ENCODE measurements around the gene KRTAP5-1. TPM values are rescaled to one million over a fixed set of nuclear protein-coding genes. Genes with fewer than 3 reads are reported as not detected.

KRTAP5-1 gene
- polyA plus RNA-seq, 3 donors: not detected

GRCh38 chr11:1624621-1625020, 39.5 kb upstream of the KRTAP5-1 start:
- no peak overlapping the region for H3K4me2 ChIP-seq (replicated peaks; ENCODE audit: extremely low read depth, low read length, poor library complexity, severe bottlenecking)
- H3K27me3 ChIP-seq (ENCODE audit: control insufficient read depth in 2 of 2, insufficient read depth in 2 of 2, low read length in 2 of 2): peaks cover 0 to 10% of the 10 kb centered on the region in 2 donors
- H3K79me2 ChIP-seq (ENCODE audit: insufficient read depth, low read length): no peaks in the 10 kb centered on the region
- no peaks in the 10 kb centered on the region for H3K4me1 ChIP-seq (ENCODE audit: control insufficient read depth in 1 of 2, insufficient read depth in 2 of 2, low read length in 2 of 2)
- no peak overlapping the region for H3K9ac ChIP-seq (ENCODE audit: insufficient read depth, low read length, poor library complexity, severe bottlenecking)
- no peak overlapping the region for H3K27ac ChIP-seq (ENCODE audit: low read depth in 1 of 2, low read length in 2 of 2)
- H3K36me3 Mint-ChIP-seq: no peaks in the 10 kb centered on the region
- TF ChIP-seq CTCF (IDR thresholded peaks at IDR 0.05): no peak
- no peaks in the 10 kb centered on the region for H3K36me3 ChIP-seq (replicated peaks in 1 of 2; ENCODE audit: control insufficient read depth in 1 of 2, insufficient read depth in 2 of 2, low read length in 2 of 2)
- H3K4me1 Mint-ChIP-seq: peaks cover 3% of the 10 kb centered on the region
- no peak overlapping the region for H3K4me3 ChIP-seq (replicated peaks in 1 of 3; ENCODE audit: low read depth in 2 of 3, low read length in 3 of 3)
- H4K20me1 ChIP-seq (ENCODE audit: insufficient read depth, low read length): no peaks in the 10 kb centered on the region
- WGBS (ENCODE audit: insufficient coverage): 90% methylated on average over 16 of the region's 16 CpGs
- H3K9me3 ChIP-seq (replicated peaks in 1 of 2; ENCODE audit: control insufficient read depth in 1 of 2, insufficient read depth in 1 of 2, low read length in 2 of 2): no peaks in the 10 kb centered on the region
- no peak overlapping the region for H2AFZ ChIP-seq (ENCODE audit: insufficient read depth, low read depth, low read length, poor library complexity, severe bottlenecking)
- intact Hi-C loops (cut with micrococcal nuclease): no loop called here
- peaks cover 10 to 40% (median 15%) of the 10 kb centered on the region in 3 donors for H3K27me3 Mint-ChIP-seq (ENCODE audit: low read depth in 3 of 3)
- DNase-seq: no peak
- no peaks in the 10 kb centered on the region for H3K9me3 Mint-ChIP-seq
- no peak overlapping the region for H3K4me3 Mint-ChIP-seq
- no peak overlapping the region for H3K27ac Mint-ChIP-seq

GRCh38 chr11:1623716-1624115, 38.6 kb upstream of the KRTAP5-1 start:
- H3K4me1 ChIP-seq (ENCODE audit: control insufficient read depth in 1 of 2, insufficient read depth in 2 of 2, low read length in 2 of 2): no peaks in the 10 kb centered on the region
- WGBS (ENCODE audit: insufficient coverage): 69% methylated on average over 8 of the region's 9 CpGs
- no peak overlapping the region for H3K27ac Mint-ChIP-seq
- no peak overlapping the region for H3K4me3 ChIP-seq (replicated peaks in 1 of 3; ENCODE audit: low read depth in 2 of 3, low read length in 3 of 3)
- H3K4me2 ChIP-seq (replicated peaks; ENCODE audit: extremely low read depth, low read length, poor library complexity, severe bottlenecking): no peak overlapping the region
- no peak overlapping the region for H2AFZ ChIP-seq (ENCODE audit: insufficient read depth, low read depth, low read length, poor library complexity, severe bottlenecking)
- H4K20me1 ChIP-seq (ENCODE audit: insufficient read depth, low read length): no peaks in the 10 kb centered on the region
- no peak overlapping the region for H3K9ac ChIP-seq (ENCODE audit: insufficient read depth, low read length, poor library complexity, severe bottlenecking)
- no peak for DNase-seq
- H3K4me3 Mint-ChIP-seq: no peak overlapping the region
- H3K36me3 Mint-ChIP-seq: no peaks in the 10 kb centered on the region
- peaks cover under 1% of the 10 kb centered on the region for H3K4me1 Mint-ChIP-seq
- H3K27me3 Mint-ChIP-seq (ENCODE audit: low read depth in 3 of 3): peaks cover 10 to 36% (median 20%) of the 10 kb centered on the region in 3 donors
- H3K79me2 ChIP-seq (ENCODE audit: insufficient read depth, low read length): no peaks in the 10 kb centered on the region
- H3K9me3 Mint-ChIP-seq: no peaks in the 10 kb centered on the region
- no peaks in the 10 kb centered on the region for H3K36me3 ChIP-seq (replicated peaks in 1 of 2; ENCODE audit: control insufficient read depth in 1 of 2, insufficient read depth in 2 of 2, low read length in 2 of 2)
- no peaks in the 10 kb centered on the region for H3K9me3 ChIP-seq (replicated peaks in 1 of 2; ENCODE audit: control insufficient read depth in 1 of 2, insufficient read depth in 1 of 2, low read length in 2 of 2)
- intact Hi-C loops (cut with micrococcal nuclease): no loop called here
- no peak overlapping the region for H3K27ac ChIP-seq (ENCODE audit: low read depth in 1 of 2, low read length in 2 of 2)
- TF ChIP-seq CTCF (IDR thresholded peaks at IDR 0.05): no peak
- H3K27me3 ChIP-seq (ENCODE audit: control insufficient read depth in 2 of 2, insufficient read depth in 2 of 2, low read length in 2 of 2): peaks cover 0 to 4% of the 10 kb centered on the region in 2 donors

All from CD14-positive monocyte (primary cell).